Cardiac muscle cell (in vitro differentiated cells and primary cell): ENCODE results near the gene CCR3. TPM values are rescaled to one million over a fixed set of nuclear protein-coding genes. Genes with fewer than 3 reads are reported as not detected.

Experiments used
- DNase-seq, 2 donors: peaks; one replicate each; pipeline versions ENCODE4 v3.0.0 to v3.0.0-alpha.2; 2010 to 2017; ENCODE audit warnings: low read depth in 1 of 2, low spot score in 1 of 2
- H3K27ac ChIP-seq: fragments of 200-600 bp; sonication (generic); 2 replicates; pipeline ENCODE4 v1.5.1; 2016
- H3K27me3 ChIP-seq: fragments of 200-600 bp; sonication (generic); 2 replicates; pipeline ENCODE4 v1.6.0; 2016; ENCODE audit warnings: control low read depth
- H3K36me3 ChIP-seq: fragments of 200-600 bp; sonication (generic); 2 replicates; pipeline ENCODE4 v1.5.1; 2016; ENCODE audit warnings: control low read depth
- H3K4me1 ChIP-seq: fragments of 200-600 bp; sonication (generic); 2 replicates; pipeline ENCODE4 v1.8.1; 2017; ENCODE audit warnings: low read depth, mild to moderate bottlenecking, mixed run types
- H3K4me3 ChIP-seq: fragments of 200-600 bp; sonication (generic); 2 replicates; pipeline ENCODE4 v1.5.1; 2016; ENCODE audit warnings: mild to moderate bottlenecking
- H3K9me3 ChIP-seq: fragments of 200-600 bp; sonication (generic); 2 replicates; pipeline ENCODE4 v1.5.1; 2017; ENCODE audit warnings: low read depth, mild to moderate bottlenecking, control low read depth
- CTCF ChIP-seq: IDR thresholded peaks from 2 replicates; pipeline ENCODE4 v1.5.1; 2012; ENCODE audit warnings: low read depth, mild to moderate bottlenecking, low read length
- polyA plus RNA-seq: library from polyadenylated mRNA; unstranded; fragments of >200 nt; fragmentation: Nextera tagmentation; extraction: Ambion mirVana; gene quantifications from 2 replicates; pipeline ENCODE4 v1.2.1, GENCODE V29; 2016
- total RNA-seq: library from RNA; depleted of rRNA; stranded (reverse); fragments of >200 nt; gene quantifications from 2 replicates; pipeline ENCODE4 v1.2.3, GENCODE V29; 2016

CCR3 gene
- total and polyA plus RNA-seq, 2 experiments from 2014 or later, result not detected

- TF ChIP-seq CTCF, result peak; percentile 29
- Histone ChIP-seq H3K9me3 (no peaks in the 10 kb centered on the region), H3K4me1 (no peaks in the 10 kb centered on the region), H3K27me3 (no peaks in the 10 kb centered on the region), H3K27ac (no peak overlapping the region), H3K36me3 (no peaks in the 10 kb centered on the region), H3K4me3 (no peak overlapping the region)
- peak; percentile 3 to 58 for DNase-seq
These were observed 34.3 kb downstream of the CCR3 start for GRCh38 chr3:46276497-46277099.

- Histone ChIP-seq H3K27me3 (no peaks in the 10 kb centered on the region), H3K4me1 (no peaks in the 10 kb centered on the region), H3K4me3 (no peak overlapping the region), H3K27ac (no peak overlapping the region), H3K9me3 (no peaks in the 10 kb centered on the region), H3K36me3 (no peaks in the 10 kb centered on the region)
- no peak for TF ChIP-seq CTCF
- DNase-seq, result no peak
These were observed 35.2 kb downstream of the CCR3 start for GRCh38 chr3:46277476-46277875.

- Histone ChIP-seq H3K27me3 (no peaks in the 10 kb centered on the region), H3K4me3 (no peak overlapping the region), H3K9me3 (no peaks in the 10 kb centered on the region), H3K27ac (no peak overlapping the region), H3K36me3 (no peaks in the 10 kb centered on the region), H3K4me1 (no peaks in the 10 kb centered on the region)
- no peak for TF ChIP-seq CTCF
- DNase-seq, result no peak
These were observed 36.8 kb downstream of the CCR3 start for GRCh38 chr3:46278816-46279672.

- no peak for TF ChIP-seq CTCF
- H3K4me1 ChIP-seq, result no peaks in the 10 kb centered on the region
- H3K36me3 ChIP-seq, result no peaks in the 10 kb centered on the region
- peak in 1 of 2 donors; percentile 35 for DNase-seq
- no peaks in the 10 kb centered on the region for H3K9me3 ChIP-seq
- H3K27ac ChIP-seq, result no peak overlapping the region
- H3K27me3 ChIP-seq, result no peaks in the 10 kb centered on the region
- H3K4me3 ChIP-seq, result no peak overlapping the region
These were observed 38.0 kb downstream of the CCR3 start for GRCh38 chr3:46280105-46280797.

GRCh38 chr3:46281551-46281950, 39.3 kb downstream of the CCR3 start:
- H3K9me3 ChIP-seq, result no peaks in the 10 kb centered on the region
- H3K36me3 ChIP-seq, result no peaks in the 10 kb centered on the region
- TF ChIP-seq CTCF, result no peak
- no peaks in the 10 kb centered on the region for H3K27me3 ChIP-seq
- H3K27ac ChIP-seq, result no peak overlapping the region
- DNase-seq, result no peak
- no peaks in the 10 kb centered on the region for H3K4me1 ChIP-seq
- H3K4me3 ChIP-seq, result no peak overlapping the region
